ENCODE measurements around the gene FOXO3. TPM values are rescaled to one million over a fixed set of nuclear protein-coding genes. Genes with fewer than 3 reads are reported as not detected.

The FOXO3 gene
- total and polyA plus RNA-seq, 2 donors (not counting 1 experiment from before 2014, with no cell fraction given) = 49.5 to 63.9 TPM

GRCh38 chr6:108684771-108685329, 124.1 kb downstream of the FOXO3 start:
- no peaks in the 10 kb centered on the region for H3K27me3 ChIP-seq (ENCODE audit: control insufficient read depth, insufficient read depth, low read length)
- H3K4me3 ChIP-seq (replicated peaks in 1 of 4; ENCODE audit: control extremely low read depth in 1 of 4, insufficient read depth in 1 of 4, low read depth in 3 of 4, low read length in 4 of 4) = no peak overlapping the region
- H3K27ac ChIP-seq (ENCODE audit: insufficient read depth, low read length) = no peak overlapping the region
- no peak overlapping the region for H2AFZ ChIP-seq (ENCODE audit: low read length)
- no peaks in the 10 kb centered on the region for H3K9me3 ChIP-seq (ENCODE audit: control insufficient read depth, insufficient read depth, low read depth, low read length)
- H4K20me1 ChIP-seq (ENCODE audit: control insufficient read depth, extremely low read depth, insufficient read depth, low read length) = no peaks in the 10 kb centered on the region
- H3K36me3 ChIP-seq (ENCODE audit: control insufficient read depth, insufficient read depth, low read length) = no peaks in the 10 kb centered on the region
- H3K4me1 ChIP-seq (ENCODE audit: control insufficient read depth, extremely low read depth, insufficient read depth, low read length) = peaks cover 25% of the 10 kb centered on the region
- no peak overlapping the region for H3K9ac ChIP-seq (ENCODE audit: insufficient read depth, low read length)
- peak; percentile 41 to 87 for DNase-seq (ENCODE audit: low read depth in 2 of 2)
- peaks cover 12% of the 10 kb centered on the region for H3K79me2 ChIP-seq (ENCODE audit: control insufficient read depth, insufficient read depth, low read length)
- H3K4me2 ChIP-seq (ENCODE audit: extremely low read depth, insufficient read depth, low read length) = no peak overlapping the region
- TF ChIP-seq CTCF (conservative IDR thresholded peaks at IDR 0.05 in 1 of 2, IDR thresholded peaks at IDR 0.05 in 1 of 2; ENCODE audit: low read depth in 1 of 2, low read length in 2 of 2) (no peak), EZH2 (IDR thresholded peaks at IDR 0.05; ENCODE audit: low read length, missing control alignments) (no peak)

GRCh38 chr6:108685970-108686369, 125.3 kb downstream of the FOXO3 start:
- Histone ChIP-seq H2AFZ (ENCODE audit: low read length) (no peak overlapping the region), H3K79me2 (ENCODE audit: control insufficient read depth, insufficient read depth, low read length) (peaks cover 10% of the 10 kb centered on the region), H3K9ac (ENCODE audit: insufficient read depth, low read length) (no peak overlapping the region), H3K27ac (ENCODE audit: insufficient read depth, low read length) (no peak overlapping the region), H3K4me2 (ENCODE audit: extremely low read depth, insufficient read depth, low read length) (no peak overlapping the region), H3K4me3 (replicated peaks in 1 of 4; ENCODE audit: control extremely low read depth in 1 of 4, insufficient read depth in 1 of 4, low read depth in 3 of 4, low read length in 4 of 4) (no peak overlapping the region), H4K20me1 (ENCODE audit: control insufficient read depth, extremely low read depth, insufficient read depth, low read length) (no peaks in the 10 kb centered on the region), H3K9me3 (ENCODE audit: control insufficient read depth, insufficient read depth, low read depth, low read length) (no peaks in the 10 kb centered on the region), H3K27me3 (ENCODE audit: control insufficient read depth, insufficient read depth, low read length) (no peaks in the 10 kb centered on the region), H3K4me1 (ENCODE audit: control insufficient read depth, extremely low read depth, insufficient read depth, low read length) (peaks cover 32% of the 10 kb centered on the region), H3K36me3 (ENCODE audit: control insufficient read depth, insufficient read depth, low read length) (no peaks in the 10 kb centered on the region)
- no peak for DNase-seq (ENCODE audit: low read depth in 2 of 2)
- TF ChIP-seq CTCF (conservative IDR thresholded peaks at IDR 0.05 in 1 of 2, IDR thresholded peaks at IDR 0.05 in 1 of 2; ENCODE audit: low read depth in 1 of 2, low read length in 2 of 2) (no peak), EZH2 (IDR thresholded peaks at IDR 0.05; ENCODE audit: low read length, missing control alignments) (no peak)

- TF ChIP-seq CTCF (conservative IDR thresholded peaks at IDR 0.05 in 1 of 2, IDR thresholded peaks at IDR 0.05 in 1 of 2; ENCODE audit: low read depth in 1 of 2, low read length in 2 of 2) (no peak), EZH2 (IDR thresholded peaks at IDR 0.05; ENCODE audit: low read length, missing control alignments) (no peak)
- Histone ChIP-seq H3K4me2 (ENCODE audit: extremely low read depth, insufficient read depth, low read length) (no peak overlapping the region), H3K27ac (ENCODE audit: insufficient read depth, low read length) (no peak overlapping the region), H3K9me3 (ENCODE audit: control insufficient read depth, insufficient read depth, low read depth, low read length) (no peaks in the 10 kb centered on the region), H3K36me3 (ENCODE audit: control insufficient read depth, insufficient read depth, low read length) (no peaks in the 10 kb centered on the region), H3K4me3 (replicated peaks in 1 of 4; ENCODE audit: control extremely low read depth in 1 of 4, insufficient read depth in 1 of 4, low read depth in 3 of 4, low read length in 4 of 4) (no peak overlapping the region), H3K9ac (ENCODE audit: insufficient read depth, low read length) (no peak overlapping the region), H3K27me3 (ENCODE audit: control insufficient read depth, insufficient read depth, low read length) (no peaks in the 10 kb centered on the region), H3K79me2 (ENCODE audit: control insufficient read depth, insufficient read depth, low read length) (peaks cover 10% of the 10 kb centered on the region), H4K20me1 (ENCODE audit: control insufficient read depth, extremely low read depth, insufficient read depth, low read length) (no peaks in the 10 kb centered on the region), H2AFZ (ENCODE audit: low read length) (no peak overlapping the region), H3K4me1 (ENCODE audit: control insufficient read depth, extremely low read depth, insufficient read depth, low read length) (peaks cover 30% of the 10 kb centered on the region)
- DNase-seq (ENCODE audit: low read depth in 2 of 2) = no peak
Observed at GRCh38 chr6:108686896-108687295, 126.2 kb downstream of the FOXO3 start.
